Measurements from ENCODE around the gene SLC11A1. TPM values are rescaled to one million over a fixed set of nuclear protein-coding genes. Genes with fewer than 3 reads are reported as not detected.

SLC11A1 gene
- total RNA-seq, 1 donor from 2014 or later = 5.4 TPM

- no peak for DNase-seq (ENCODE audit: missing footprints)
- no peak for ATAC-seq
- intact Hi-C loops (cut with DNase I) = no loop called here
Observed at GRCh38 chr2:218445602-218446001, 63.5 kb downstream of the SLC11A1 start.

Small RNAs within 50 kb of the gene (microRNA-seq; reads per million reads assigned to microRNA genes)
- 100,284 reads per million, percentile 99 among the genes with 10 or more reads in this experiment for gene MIR26B
- not detected for gene MIR6810

Other genes starting within 250 kb of the SLC11A1 start
- 1.1 TPM for gene CXCR1, start 215.3 kb upstream of the SLC11A1 start, total RNA-seq
- 142 TPM for gene ARPC2, start 165.1 kb upstream of the SLC11A1 start, total RNA-seq
- gene GPBAR1, start 121.3 kb upstream of the SLC11A1 start, total RNA-seq = 2.0 TPM
- 50.6 TPM for gene AAMP, start 112.1 kb upstream of the SLC11A1 start, total RNA-seq
- 67.0 TPM for gene PNKD, start 111.8 kb upstream of the SLC11A1 start, total RNA-seq
- 138 TPM for gene TMBIM1, start 89.8 kb upstream of the SLC11A1 start, total RNA-seq
- gene CATIP, start 25.4 kb upstream of the SLC11A1 start, total RNA-seq = not detected
- gene CTDSP1, start 17.6 kb downstream of the SLC11A1 start, total RNA-seq = 101 TPM
- gene VIL1, start 36.9 kb downstream of the SLC11A1 start, total RNA-seq = not detected
- gene USP37, start 186.1 kb downstream of the SLC11A1 start, total RNA-seq = 7.0 TPM
- gene CNOT9, start 186.6 kb downstream of the SLC11A1 start, total RNA-seq = 15.7 TPM
- 0.43 TPM for gene PLCD4, start 225.6 kb downstream of the SLC11A1 start, total RNA-seq